T-helper 22 cell (primary cell): ENCODE results near the gene DENND10.
"Not testable (repeated sequence)": the region's sequence is repeated elsewhere in the genome, so short reads cannot be mapped to it uniquely, and the experiment has no call there.

Experiments
- DNase-seq: peaks from one replicate; pipeline ENCODE4 v3.0.0-alpha.2; 2020; ENCODE audit warnings: low read depth

The DENND10 gene

GRCh38 chr10:119098576-119098975, 5.3 kb upstream of the DENND10 start:
- DNase-seq = no peak

GRCh38 chr10:119100434-119101238, 3.3 kb upstream of the DENND10 start:
- no peak for DNase-seq

- DNase-seq = no peak
These were observed 2.4 kb upstream of the DENND10 start for GRCh38 chr10:119101366-119102098.

- no peak for DNase-seq
These were observed 541 bp upstream of the DENND10 start for GRCh38 chr10:119103241-119103902.

GRCh38 chr10:119104654-119105015, 722 bp downstream of the DENND10 start:
- DNase-seq = no peak

- no peak for DNase-seq
These were observed 1.2 kb downstream of the DENND10 start for GRCh38 chr10:119105155-119105554.

- DNase-seq = not testable (repeated sequence)
These were observed 2.0 kb downstream of the DENND10 start for GRCh38 chr10:119105899-119106298.

GRCh38 chr10:119107106-119107505, 3.2 kb downstream of the DENND10 start:
- not testable (repeated sequence) for DNase-seq

GRCh38 chr10:119107771-119108170, 3.9 kb downstream of the DENND10 start:
- not testable (repeated sequence) for DNase-seq

- DNase-seq = no peak
These were observed 8.1 kb downstream of the DENND10 start for GRCh38 chr10:119112056-119112455.

GRCh38 chr10:119113751-119114732, 10.1 kb downstream of the DENND10 start:
- no peak for DNase-seq

GRCh38 chr10:119115926-119116325, 12.0 kb downstream of the DENND10 start:
- no peak for DNase-seq

GRCh38 chr10:119116326-119116951, 12.5 kb downstream of the DENND10 start:
- DNase-seq = no peak

- no peak for DNase-seq
These were observed 14.3 kb downstream of the DENND10 start for GRCh38 chr10:119118231-119118630.

- DNase-seq = no peak
These were observed 15.5 kb downstream of the DENND10 start for GRCh38 chr10:119119400-119119799.

- DNase-seq = no peak
These were observed 16.5 kb downstream of the DENND10 start for GRCh38 chr10:119120413-119120867.

GRCh38 chr10:119120875-119121274, 17.0 kb downstream of the DENND10 start:
- no peak for DNase-seq

- DNase-seq = no peak
These were observed 22.0 kb downstream of the DENND10 start for GRCh38 chr10:119125942-119126341.

- DNase-seq = no peak
These were observed 25.8 kb downstream of the DENND10 start for GRCh38 chr10:119129721-119130120.

GRCh38 chr10:119131512-119132240, 27.8 kb downstream of the DENND10 start:
- no peak for DNase-seq
